Measurements from ENCODE around the gene DHRS12.

DHRS12 gene

DNA sequence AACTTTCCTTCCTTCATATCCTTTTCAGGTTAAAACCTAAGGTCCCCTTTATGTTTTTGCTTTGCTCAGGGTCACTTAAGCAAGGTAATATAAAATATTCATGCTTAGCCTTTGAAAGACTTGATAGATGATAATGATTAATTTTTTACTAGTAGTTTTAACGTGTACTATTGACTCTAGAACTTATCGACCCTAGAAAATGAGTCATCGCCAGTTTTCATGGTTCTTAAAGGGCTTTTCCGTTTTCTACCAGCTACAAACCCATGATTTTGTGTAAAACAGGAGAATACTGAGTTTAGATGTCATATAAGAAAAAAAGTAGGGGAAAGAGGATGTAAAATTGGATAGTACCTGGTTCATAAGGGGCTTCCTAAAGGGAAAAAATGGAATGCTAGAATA lies 75.7 kb downstream of the DHRS12 start:
- H3K4me1 ChIP-seq (ENCODE audit: insufficient read depth, low read length): peaks cover 19% of the 10 kb centered on the region
- H3K27me3 ChIP-seq (ENCODE audit: insufficient read depth, low read length): no peaks in the 10 kb centered on the region
- H3K4me3 ChIP-seq (ENCODE audit: low read length): no peak overlapping the region
- H2AFZ ChIP-seq (ENCODE audit: low read depth, low read length): no peak overlapping the region
- H3K36me3 ChIP-seq (ENCODE audit: insufficient read depth, low read length): peaks cover 7% of the 10 kb centered on the region
- peaks cover 1% of the 10 kb centered on the region for H3K9me3 ChIP-seq (ENCODE audit: low read length)

DNA sequence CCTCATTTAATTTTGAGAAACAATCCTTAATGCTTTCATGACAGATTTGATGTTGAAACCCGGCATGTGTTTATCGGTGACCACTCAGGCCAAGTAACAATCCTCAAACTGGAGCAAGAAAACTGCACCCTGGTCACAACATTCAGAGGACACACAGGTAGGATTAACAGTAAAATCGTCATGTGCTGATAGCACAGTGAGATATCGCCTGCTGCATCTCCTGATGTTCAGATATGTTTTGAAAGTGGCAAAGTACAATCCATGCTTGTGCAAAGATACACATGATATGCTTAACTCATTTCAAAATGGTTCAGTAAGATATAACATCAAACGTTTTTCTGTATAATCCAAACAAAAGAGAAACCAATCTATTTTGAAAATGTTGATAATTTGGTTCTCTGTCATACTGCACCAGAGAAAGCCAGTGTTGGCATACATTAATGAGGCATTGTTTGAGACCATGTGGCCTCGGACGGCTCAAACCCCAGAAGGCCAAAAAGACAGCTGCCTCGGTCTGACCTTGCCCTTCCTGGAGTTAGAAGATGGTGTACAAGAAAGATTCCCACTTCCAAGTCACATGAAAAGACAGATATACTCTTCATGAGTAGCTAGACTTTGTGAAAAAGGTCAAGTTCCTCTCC lies 76.2 kb downstream of the DHRS12 start:
- Histone ChIP-seq H3K36me3 (ENCODE audit: insufficient read depth, low read length) (peaks cover 7% of the 10 kb centered on the region), H3K4me3 (ENCODE audit: low read length) (no peak overlapping the region), H3K27me3 (ENCODE audit: insufficient read depth, low read length) (no peaks in the 10 kb centered on the region), H2AFZ (ENCODE audit: low read depth, low read length) (no peak overlapping the region), H3K9me3 (ENCODE audit: low read length) (peaks cover 1% of the 10 kb centered on the region), H3K4me1 (ENCODE audit: insufficient read depth, low read length) (peaks cover 17% of the 10 kb centered on the region)

DNA sequence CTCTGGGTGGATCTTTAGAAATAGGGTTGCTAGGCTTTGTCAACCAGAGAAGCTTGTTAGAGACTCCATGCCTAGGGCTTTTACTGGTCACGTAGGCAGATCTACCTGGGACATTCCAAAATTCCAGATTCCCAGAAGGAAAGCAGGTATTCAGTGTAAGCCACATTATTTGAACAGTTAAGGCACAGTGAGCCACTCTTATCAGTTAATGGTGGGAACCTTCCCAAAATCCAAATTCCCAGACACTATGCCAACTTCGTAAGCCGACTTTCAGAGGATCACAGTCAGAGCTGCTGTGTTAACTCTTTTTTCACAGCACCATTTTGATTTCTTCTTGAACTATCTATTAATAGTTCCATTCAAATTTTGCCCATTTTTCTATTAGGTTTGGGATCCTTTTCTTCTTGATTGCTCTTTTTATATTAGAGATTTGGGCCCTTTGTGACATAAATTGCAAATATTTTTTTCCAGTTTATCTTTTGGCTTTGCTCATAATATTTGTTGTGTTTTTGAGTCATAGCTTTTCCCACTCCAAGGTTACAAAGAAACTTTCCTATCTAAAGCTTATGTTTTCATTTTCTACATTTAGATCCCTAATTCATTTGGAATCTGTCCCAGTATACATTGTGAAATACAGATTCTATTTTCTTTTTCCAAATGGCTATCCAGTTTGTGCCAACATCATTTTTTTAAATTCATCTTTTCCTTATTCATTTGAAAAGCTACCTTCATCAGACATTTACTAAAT lies 77.3 kb downstream of the DHRS12 start:
- Histone ChIP-seq H3K4me1 (ENCODE audit: insufficient read depth, low read length) (peaks cover 17% of the 10 kb centered on the region), H3K4me3 (ENCODE audit: low read length) (no peak overlapping the region), H2AFZ (ENCODE audit: low read depth, low read length) (no peak overlapping the region), H3K27me3 (ENCODE audit: insufficient read depth, low read length) (no peaks in the 10 kb centered on the region), H3K36me3 (ENCODE audit: insufficient read depth, low read length) (peaks cover 7% of the 10 kb centered on the region), H3K9me3 (ENCODE audit: low read length) (peaks cover 1% of the 10 kb centered on the region)

DNA sequence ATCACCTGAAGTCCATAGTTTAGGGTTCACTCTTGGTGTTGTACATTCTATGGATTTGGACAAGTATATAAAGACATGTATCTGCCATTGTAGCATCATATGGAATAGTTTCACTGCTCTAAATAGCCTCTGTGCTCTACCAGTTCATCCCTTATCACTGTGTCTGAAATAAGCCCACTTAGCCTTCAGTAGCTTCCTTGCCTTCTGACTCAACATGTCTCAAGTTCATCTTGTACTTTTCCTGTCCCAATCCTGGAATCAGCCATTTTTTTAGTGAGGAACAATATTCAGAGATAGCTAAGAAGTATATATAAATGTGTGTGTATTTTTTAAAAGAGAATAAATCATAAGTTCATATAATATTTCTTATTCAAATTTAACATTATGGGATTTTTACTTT lies 79.2 kb downstream of the DHRS12 start:
- Histone ChIP-seq H3K9me3 (ENCODE audit: low read length) (peaks cover 1% of the 10 kb centered on the region), H2AFZ (ENCODE audit: low read depth, low read length) (no peak overlapping the region), H3K4me3 (ENCODE audit: low read length) (no peak overlapping the region), H3K4me1 (ENCODE audit: insufficient read depth, low read length) (peaks cover 12% of the 10 kb centered on the region), H3K27me3 (ENCODE audit: insufficient read depth, low read length) (no peaks in the 10 kb centered on the region), H3K36me3 (ENCODE audit: insufficient read depth, low read length) (peaks cover 7% of the 10 kb centered on the region)

DNA sequence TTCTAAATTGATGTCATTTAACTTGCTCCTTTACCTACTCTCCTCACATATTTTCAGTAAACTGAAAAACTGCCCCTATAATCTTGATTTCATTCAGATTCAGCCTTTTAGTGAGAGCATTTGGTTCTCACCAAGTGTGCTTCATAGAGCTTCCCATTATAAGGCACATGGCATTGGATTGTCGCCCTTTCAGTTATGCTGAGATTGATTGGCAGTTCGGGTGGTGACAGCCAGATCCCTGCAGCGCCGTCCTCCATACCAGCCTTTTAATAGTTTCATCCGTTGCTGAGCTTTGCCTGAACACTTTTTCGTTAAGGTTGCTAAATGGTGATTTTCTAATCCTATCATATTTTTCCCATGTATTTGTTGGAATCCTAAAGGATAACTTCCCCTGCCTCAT lies 80.4 kb downstream of the DHRS12 start:
- Histone ChIP-seq H2AFZ (ENCODE audit: low read depth, low read length) (no peak overlapping the region), H3K4me3 (ENCODE audit: low read length) (no peak overlapping the region), H3K36me3 (ENCODE audit: insufficient read depth, low read length) (peaks cover 7% of the 10 kb centered on the region), H3K27me3 (ENCODE audit: insufficient read depth, low read length) (no peaks in the 10 kb centered on the region), H3K9me3 (ENCODE audit: low read length) (peaks cover 1% of the 10 kb centered on the region), H3K4me1 (ENCODE audit: insufficient read depth, low read length) (peaks cover 4% of the 10 kb centered on the region)

DNA sequence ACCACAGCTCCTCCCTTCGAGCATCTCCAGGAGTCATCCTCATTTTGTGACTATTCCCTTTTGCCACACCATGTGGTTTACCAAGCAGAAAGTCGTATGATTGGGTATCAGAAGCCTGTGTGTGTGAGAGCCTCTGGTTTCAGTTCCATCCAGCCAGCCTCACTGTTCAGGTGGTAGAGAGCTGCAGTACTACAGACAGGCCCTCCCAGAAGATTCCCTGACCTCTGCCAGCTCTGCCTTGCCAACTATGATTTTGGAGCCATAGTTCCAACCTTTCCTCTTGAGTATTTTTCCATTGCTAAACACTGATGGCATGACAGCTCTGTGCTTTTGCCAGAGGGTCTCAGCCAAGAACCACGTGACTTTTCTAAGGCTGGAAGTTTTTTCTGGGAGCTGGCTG lies 82.5 kb downstream of the DHRS12 start:
- H3K36me3 ChIP-seq (ENCODE audit: insufficient read depth, low read length): no peaks in the 10 kb centered on the region

DNA sequence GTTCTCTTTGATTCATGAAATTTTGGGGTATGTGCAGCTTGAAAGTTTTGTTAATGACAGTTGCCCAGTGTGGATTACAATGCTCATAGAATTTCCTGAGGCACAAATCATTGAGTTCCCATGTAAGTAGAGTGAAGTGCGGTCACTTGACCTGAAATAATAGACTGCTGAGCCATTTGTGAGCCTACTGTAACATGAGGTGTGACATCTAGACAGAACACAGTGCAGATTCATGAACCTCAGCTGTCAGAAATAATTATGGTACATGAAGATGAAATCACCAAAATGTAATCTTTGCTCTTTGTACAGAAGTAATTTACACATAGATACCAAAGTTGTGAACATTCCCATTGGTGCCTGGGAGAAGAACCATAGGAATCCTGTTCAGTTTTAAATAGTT lies 84.6 kb downstream of the DHRS12 start:
- Histone ChIP-seq H2AFZ (ENCODE audit: low read depth, low read length) (no peak overlapping the region), H3K36me3 (ENCODE audit: insufficient read depth, low read length) (no peaks in the 10 kb centered on the region), H3K4me1 (ENCODE audit: insufficient read depth, low read length) (no peaks in the 10 kb centered on the region), H3K4me3 (ENCODE audit: low read length) (no peak overlapping the region), H3K27me3 (ENCODE audit: insufficient read depth, low read length) (no peaks in the 10 kb centered on the region), H3K9me3 (ENCODE audit: low read length) (no peaks in the 10 kb centered on the region)

More for the DNA sequence above, 82.5 kb downstream of the DHRS12 start:
- H3K4me1 ChIP-seq (ENCODE audit: insufficient read depth, low read length): no peaks in the 10 kb centered on the region
- no peak overlapping the region for H2AFZ ChIP-seq (ENCODE audit: low read depth, low read length)
- no peaks in the 10 kb centered on the region for H3K9me3 ChIP-seq (ENCODE audit: low read length)
- no peaks in the 10 kb centered on the region for H3K27me3 ChIP-seq (ENCODE audit: insufficient read depth, low read length)
- no peak overlapping the region for H3K4me3 ChIP-seq (ENCODE audit: low read length)
